ENCODE data around the gene HOXA3.

The HOXA3 gene

GRCh38 chr7:27189295-27189996, 37.1 kb upstream of the HOXA3 start:
- no peak for DNase-seq

GRCh38 chr7:27188386-27189294, 36.3 kb upstream of the HOXA3 start:
- no peak for DNase-seq

- DNase-seq: peak; percentile 57
Measured at GRCh38 chr7:27187475-27188385, 35.3 kb upstream of the HOXA3 start.

GRCh38 chr7:27186668-27187474, 34.5 kb upstream of the HOXA3 start:
- peak; percentile 52 for DNase-seq

- DNase-seq: peak; percentile 70
Measured at GRCh38 chr7:27185854-27186667, 33.7 kb upstream of the HOXA3 start.

- DNase-seq: peak; percentile 94
Measured at GRCh38 chr7:27185013-27185853, 32.9 kb upstream of the HOXA3 start, which contains the start of gene HOXA11. Gene HOXA11 (minus strand): TSS chr7:27185232. CDS start chr7:27185144, 88 bp downstream.

GRCh38 chr7:27184337-27185012, 32.1 kb upstream of the HOXA3 start:
- peak; percentile 84 for DNase-seq

GRCh38 chr7:27183682-27184336, 31.4 kb upstream of the HOXA3 start:
- DNase-seq: peak; percentile 74

GRCh38 chr7:27182861-27183681, 30.7 kb upstream of the HOXA3 start:
- DNase-seq: peak; percentile 90

- peak; percentile 64 for DNase-seq
Measured at GRCh38 chr7:27182285-27182841, 30.0 kb upstream of the HOXA3 start.

- no peak for DNase-seq
Measured at GRCh38 chr7:27181795-27182275, 29.5 kb upstream of the HOXA3 start.

GRCh38 chr7:27180431-27181420, 28.3 kb upstream of the HOXA3 start:
- DNase-seq: no peak

- peak; percentile 90 for DNase-seq
Measured at GRCh38 chr7:27179503-27180430, 27.4 kb upstream of the HOXA3 start.

GRCh38 chr7:27179030-27179429, 26.6 kb upstream of the HOXA3 start:
- no peak for DNase-seq

- DNase-seq: no peak
Measured at GRCh38 chr7:27178366-27178765, 26.0 kb upstream of the HOXA3 start.

All from NCI-H69 (cell line).